Nephron (organoid): ENCODE data around the gene ARID5B.

ENCODE experiments used
- H3K27ac Mint-ChIP-seq, 3 experiments: 2 replicates each; pipeline ENCODE4 v1.8.0; 2020; ENCODE audit warnings: mixed read lengths in 3 of 3, mild to moderate bottlenecking in 2 of 3, moderate library complexity in 1 of 3
- H3K27me3 Mint-ChIP-seq: 2 replicates; pipeline ENCODE4 v1.8.0; 2021; ENCODE audit warnings: low read depth, mild to moderate bottlenecking, moderate library complexity, mixed read lengths
- H3K36me3 Mint-ChIP-seq: 2 replicates; pipeline ENCODE4 v1.8.0; 2020; ENCODE audit warnings: low read depth, mixed read lengths
- H3K4me1 Mint-ChIP-seq: 2 replicates; pipeline ENCODE4 v1.8.0; 2020; ENCODE audit warnings: mixed read lengths
- H3K4me3 Mint-ChIP-seq, 3 experiments: 2 replicates each; pipeline ENCODE4 v1.8.0; 2020; ENCODE audit warnings: mild to moderate bottlenecking in 3 of 3, mixed read lengths in 3 of 3, moderate library complexity in 2 of 3
- H3K9me3 Mint-ChIP-seq: 2 replicates; pipeline ENCODE4 v1.8.0; 2020; ENCODE audit warnings: mixed read lengths
- CTCF ChIP-seq, 3 experiments: fragments of 200-600 bp; sonication (generic); IDR thresholded peaks; one replicate each; pipeline ENCODE4 v1.5.0; 2021; ENCODE audit warnings: antibody characterized with exemption in 3 of 3; ENCODE audit not compliant: unreplicated experiment in 3 of 3

Gene ARID5B

GRCh38 chr10:61890881-61891409, 10.6 kb upstream of the ARID5B start:
- TF ChIP-seq CTCF (IDR thresholded peaks at IDR 0.05; ENCODE audit: unreplicated experiment in 3 of 3): no peak
- H3K4me1 Mint-ChIP-seq: peaks cover 4% of the 10 kb centered on the region
- no peaks in the 10 kb centered on the region for H3K9me3 Mint-ChIP-seq
- no peaks in the 10 kb centered on the region for H3K27me3 Mint-ChIP-seq
- H3K27ac Mint-ChIP-seq: no peak overlapping the region
- no peak overlapping the region for H3K4me3 Mint-ChIP-seq
- no peaks in the 10 kb centered on the region for H3K36me3 Mint-ChIP-seq

- H3K9me3 Mint-ChIP-seq: no peaks in the 10 kb centered on the region
- no peak for TF ChIP-seq CTCF (IDR thresholded peaks at IDR 0.05; ENCODE audit: unreplicated experiment in 3 of 3)
- no peaks in the 10 kb centered on the region for H3K36me3 Mint-ChIP-seq
- H3K4me1 Mint-ChIP-seq: peaks cover 8% of the 10 kb centered on the region
- no peaks in the 10 kb centered on the region for H3K27me3 Mint-ChIP-seq
- H3K27ac Mint-ChIP-seq: no peak overlapping the region
- H3K4me3 Mint-ChIP-seq: no peak overlapping the region
Observed at GRCh38 chr10:61891906-61892585, 9.5 kb upstream of the ARID5B start.

GRCh38 chr10:61892961-61893360, 8.5 kb upstream of the ARID5B start:
- Mint-ChIP-seq H3K9me3 (no peaks in the 10 kb centered on the region), H3K4me3 (no peak overlapping the region), H3K27me3 (peaks cover 3% of the 10 kb centered on the region), H3K4me1 (peaks cover 17% of the 10 kb centered on the region), H3K36me3 (no peaks in the 10 kb centered on the region), H3K27ac (no peak overlapping the region)
- no peak for TF ChIP-seq CTCF (IDR thresholded peaks at IDR 0.05; ENCODE audit: unreplicated experiment in 3 of 3)

GRCh38 chr10:61894133-61894532, 7.4 kb upstream of the ARID5B start:
- no peaks in the 10 kb centered on the region for H3K36me3 Mint-ChIP-seq
- no peak overlapping the region for H3K4me3 Mint-ChIP-seq
- no peak overlapping the region for H3K27ac Mint-ChIP-seq
- H3K9me3 Mint-ChIP-seq: no peaks in the 10 kb centered on the region
- peaks cover 5% of the 10 kb centered on the region for H3K27me3 Mint-ChIP-seq
- no peak for TF ChIP-seq CTCF (IDR thresholded peaks at IDR 0.05; ENCODE audit: unreplicated experiment in 3 of 3)
- H3K4me1 Mint-ChIP-seq: peaks cover 29% of the 10 kb centered on the region

- Mint-ChIP-seq H3K36me3 (no peaks in the 10 kb centered on the region), H3K4me3 (no peak overlapping the region), H3K4me1 (peaks cover 38% of the 10 kb centered on the region), H3K9me3 (no peaks in the 10 kb centered on the region), H3K27me3 (peaks cover 5% of the 10 kb centered on the region), H3K27ac (peak overlapping the region in 1 of 3 experiments; percentile 8)
- no peak for TF ChIP-seq CTCF (IDR thresholded peaks at IDR 0.05; ENCODE audit: unreplicated experiment in 3 of 3)
Observed at GRCh38 chr10:61895898-61896600, 5.5 kb upstream of the ARID5B start.
